Activated B cell treated with CpG ODN at 0.5 μM for 24 hours (primary cell): Measurements from ENCODE around the gene COL23A1. TPM values are rescaled to one million over a fixed set of nuclear protein-coding genes. Genes with fewer than 3 reads are reported as not detected.

Experiments used
- ATAC-seq: fragments of 200-7000 bp; cut with Tn5 transposase; one replicate; pipeline ENCODE4 v1.10.0; 2021; ENCODE audit warnings: low read depth, mild to moderate bottlenecking, moderate library complexity
- CTCF ChIA-PET: fragments of 350-600 bp; sonication (Branson Sonifier 250); formaldehyde crosslinking; loops from one replicate; lab custom pipeline; 2021; ENCODE audit warnings: antibody characterized with exemption; lab: Charles Lee
- POLR2A ChIA-PET: fragments of 350-600 bp; sonication (Branson Sonifier 250); formaldehyde crosslinking; loops from one replicate; lab custom pipeline; 2021; ENCODE audit warnings: antibody characterized with exemption; lab: Charles Lee
- DNase-seq: peaks from one replicate; pipeline ENCODE4 v3.0.0; 2022
- H3K27ac Mint-ChIP-seq: one replicate; pipeline ENCODE4 v1.8.0; 2020; ENCODE audit warnings: mixed read lengths
- H3K27me3 Mint-ChIP-seq: one replicate; pipeline ENCODE4 v1.8.0; 2021; ENCODE audit warnings: mixed read lengths
- H3K36me3 Mint-ChIP-seq: one replicate; pipeline ENCODE4 v1.8.0; 2021; ENCODE audit warnings: low read depth, mixed read lengths
- H3K4me1 Mint-ChIP-seq: one replicate; pipeline ENCODE4 v1.8.0; 2021; ENCODE audit warnings: mixed read lengths
- H3K4me3 Mint-ChIP-seq: one replicate; pipeline ENCODE4 v1.8.0; 2020; ENCODE audit warnings: mild to moderate bottlenecking, mixed read lengths
- H3K9me3 Mint-ChIP-seq: one replicate; pipeline ENCODE4 v1.8.0; 2020; ENCODE audit warnings: mixed read lengths
- CTCF ChIP-seq: fragments of 200-600 bp; IDR thresholded peaks from one replicate; pipeline ENCODE4 v1.8.0; 2022; ENCODE audit warnings: antibody characterized with exemption, mild to moderate bottlenecking
- intact Hi-C: fragments of 100-400 bp; cut with micrococcal nuclease; formaldehyde crosslinking; loops from one replicate; pipeline ENCODE4 v1.15.1; 2024
- total RNA-seq: library from RNA; stranded (reverse); gene quantifications from 2 replicates; pipeline ENCODE4 v1.2.3, GENCODE V29; 2022

COL23A1 gene
- total RNA-seq, 1 donor from 2014 or later, result not detected

DNA sequence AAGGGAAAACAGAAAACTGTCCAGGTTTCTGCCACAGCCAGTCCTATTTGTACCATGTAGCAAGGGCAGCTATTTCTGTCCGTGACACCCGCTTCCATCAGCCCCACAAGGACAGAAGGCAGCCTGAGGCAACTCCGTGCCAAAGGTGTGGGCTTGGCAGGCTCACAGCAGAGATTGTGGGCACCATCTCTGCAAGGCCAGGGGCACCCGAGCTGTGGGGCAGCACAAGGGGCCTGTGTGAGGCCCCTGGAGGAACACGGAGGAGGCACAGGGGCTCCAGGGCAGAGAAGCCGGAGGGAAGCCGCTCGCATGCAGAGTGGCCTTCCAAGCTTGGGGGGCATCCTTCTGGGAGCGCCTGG lies 43.5 kb downstream of the COL23A1 start:
- no peak overlapping the region for H3K27ac Mint-ChIP-seq

GRCh38 chr5:178545941-178546674 lies 44.1 kb downstream of the COL23A1 start:
- H3K4me3 Mint-ChIP-seq, result no peak overlapping the region
- peaks cover under 1% of the 10 kb centered on the region for H3K27me3 Mint-ChIP-seq
- ATAC-seq (no peak), DNase-seq (no peak)
- ChIA-PET CTCF (no interaction called here), POLR2A (no interaction called here)
- H3K4me1 Mint-ChIP-seq, result no peaks in the 10 kb centered on the region
- TF ChIP-seq CTCF, result no peak
- no peaks in the 10 kb centered on the region for H3K36me3 Mint-ChIP-seq
- no peaks in the 10 kb centered on the region for H3K9me3 Mint-ChIP-seq
- intact Hi-C loops, result no loop called here
- no peak overlapping the region for H3K27ac Mint-ChIP-seq

More for the DNA sequence above, 43.5 kb downstream of the COL23A1 start:
- H3K27me3 Mint-ChIP-seq, result no peaks in the 10 kb centered on the region
- TF ChIP-seq CTCF, result no peak
- intact Hi-C loops, result no loop called here
- ATAC-seq (no peak), DNase-seq (no peak)
- H3K4me1 Mint-ChIP-seq, result no peaks in the 10 kb centered on the region
- no peaks in the 10 kb centered on the region for H3K36me3 Mint-ChIP-seq
- H3K4me3 Mint-ChIP-seq, result no peak overlapping the region
- CTCF ChIA-PET, result no interaction called here
- H3K9me3 Mint-ChIP-seq, result no peaks in the 10 kb centered on the region
- POLR2A ChIA-PET, result no interaction called here

GRCh38 chr5:178545176-178545575 lies 45.0 kb downstream of the COL23A1 start:
- no peak for TF ChIP-seq CTCF
- H3K36me3 Mint-ChIP-seq, result no peaks in the 10 kb centered on the region
- POLR2A ChIA-PET, result no interaction called here
- peaks cover 2% of the 10 kb centered on the region for H3K27me3 Mint-ChIP-seq
- H3K4me3 Mint-ChIP-seq, result no peak overlapping the region
- H3K27ac Mint-ChIP-seq, result no peak overlapping the region
- DNase-seq (no peak), ATAC-seq (no peak)
- intact Hi-C loops, result no loop called here
- CTCF ChIA-PET, result no interaction called here
- no peaks in the 10 kb centered on the region for H3K9me3 Mint-ChIP-seq
- no peaks in the 10 kb centered on the region for H3K4me1 Mint-ChIP-seq

DNA sequence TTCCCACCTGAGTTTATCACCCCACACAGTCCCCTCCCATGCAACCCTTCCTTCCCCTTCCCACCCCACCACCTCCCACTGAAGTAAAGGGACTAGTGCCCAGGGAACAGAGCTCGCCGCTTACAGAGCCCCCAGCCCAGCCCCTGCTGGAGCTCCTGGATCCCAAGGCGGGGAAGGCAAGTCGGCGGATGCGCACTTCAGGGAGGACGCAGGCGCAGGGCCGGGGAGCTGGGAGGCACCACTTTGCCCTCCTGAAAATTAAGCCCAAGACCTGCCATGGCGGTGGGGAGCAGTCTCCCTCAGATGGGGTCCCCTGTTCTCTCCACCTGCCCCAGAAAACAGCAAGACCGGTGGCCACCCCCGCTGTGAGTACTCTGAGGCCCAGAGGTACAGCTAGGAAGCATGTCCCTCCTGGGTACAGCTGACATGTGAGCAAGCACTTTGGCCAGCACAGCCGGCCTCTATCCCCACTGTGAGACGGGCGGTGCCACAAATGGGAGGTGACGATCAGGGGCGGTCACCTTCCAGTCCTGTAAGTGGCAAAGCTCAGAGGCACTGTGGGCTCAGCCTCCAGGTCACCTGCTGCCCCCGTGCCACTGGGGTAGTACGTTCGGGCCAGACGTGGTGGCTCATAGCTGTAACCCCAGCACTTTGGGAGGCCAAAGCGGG lies 45.9 kb downstream of the COL23A1 start:
- CTCF ChIA-PET, result no interaction called here

More for the DNA sequence above, 45.9 kb downstream of the COL23A1 start:
- POLR2A ChIA-PET, result no interaction called here
- TF ChIP-seq CTCF, result no peak
- Mint-ChIP-seq H3K27me3 (peaks cover 2% of the 10 kb centered on the region), H3K4me1 (no peaks in the 10 kb centered on the region), H3K9me3 (no peaks in the 10 kb centered on the region), H3K4me3 (no peak overlapping the region), H3K36me3 (no peaks in the 10 kb centered on the region), H3K27ac (no peak overlapping the region)
- intact Hi-C loops, result no loop called here
- ATAC-seq, result no peak
- no peak for DNase-seq
